ENCODE results near the gene HADHA. TPM values are rescaled to one million over a fixed set of nuclear protein-coding genes. Genes with fewer than 3 reads are reported as not detected.

Gene HADHA
- total RNA-seq, 1 experiment from 2014 or later: 99.9 TPM

- Histone ChIP-seq H4K20me1 (ENCODE audit: insufficient read depth, low read depth, low read length) (no peaks in the 10 kb centered on the region), H3K27ac (ENCODE audit: low read length) (no peak overlapping the region), H3K4me1 (ENCODE audit: low read length) (peaks cover 28% of the 10 kb centered on the region), H3K79me2 (ENCODE audit: low read length) (peaks cover 51% of the 10 kb centered on the region), H3K9me2 (replicated peaks; ENCODE audit: insufficient read depth, low read length) (no peaks in the 10 kb centered on the region), H3K4me3 (ENCODE audit: low read length) (no peak overlapping the region), H3K4me2 (ENCODE audit: low read depth, low read length, poor library complexity, severe bottlenecking) (no peak overlapping the region), H3K9me3 (ENCODE audit: low read length) (no peaks in the 10 kb centered on the region), H2AFZ (ENCODE audit: low read length) (no peak overlapping the region), H3K9ac (ENCODE audit: low read length) (no peak overlapping the region), H3K27me3 (ENCODE audit: low read length) (no peaks in the 10 kb centered on the region), H3K36me3 (ENCODE audit: insufficient read depth, low read length) (peaks cover 17% of the 10 kb centered on the region; the same call in 1 of the 2 replicates)
- DNase-seq: no peak
These were observed 6.0 kb downstream of the HADHA start for GRCh38 chr2:26238311-26238958.

GRCh38 chr2:26237868-26238267, 6.6 kb downstream of the HADHA start:
- H3K4me2 ChIP-seq (ENCODE audit: low read depth, low read length, poor library complexity, severe bottlenecking): no peak overlapping the region
- H3K4me3 ChIP-seq (ENCODE audit: low read length): no peak overlapping the region
- no peak overlapping the region for H3K9ac ChIP-seq (ENCODE audit: low read length)
- no peak overlapping the region for H3K27ac ChIP-seq (ENCODE audit: low read length)
- no peaks in the 10 kb centered on the region for H3K9me3 ChIP-seq (ENCODE audit: low read length)
- H3K36me3 ChIP-seq (ENCODE audit: insufficient read depth, low read length): peaks cover 22% of the 10 kb centered on the region
- no peaks in the 10 kb centered on the region for H4K20me1 ChIP-seq (ENCODE audit: insufficient read depth, low read depth, low read length)
- H3K9me2 ChIP-seq (replicated peaks; ENCODE audit: insufficient read depth, low read length): no peaks in the 10 kb centered on the region
- DNase-seq: no peak
- peaks cover 45% of the 10 kb centered on the region for H3K79me2 ChIP-seq (ENCODE audit: low read length)
- peaks cover 24% of the 10 kb centered on the region for H3K4me1 ChIP-seq (ENCODE audit: low read length)
- no peak overlapping the region for H2AFZ ChIP-seq (ENCODE audit: low read length)
- H3K27me3 ChIP-seq (ENCODE audit: low read length): no peaks in the 10 kb centered on the region

- Histone ChIP-seq H3K27me3 (ENCODE audit: low read length) (no peaks in the 10 kb centered on the region), H4K20me1 (ENCODE audit: insufficient read depth, low read depth, low read length) (no peaks in the 10 kb centered on the region), H3K36me3 (ENCODE audit: insufficient read depth, low read length) (peaks cover 41% of the 10 kb centered on the region), H3K9ac (ENCODE audit: low read length) (no peak overlapping the region), H3K4me2 (ENCODE audit: low read depth, low read length, poor library complexity, severe bottlenecking) (no peak overlapping the region), H3K9me2 (replicated peaks; ENCODE audit: insufficient read depth, low read length) (no peaks in the 10 kb centered on the region), H3K9me3 (ENCODE audit: low read length) (no peaks in the 10 kb centered on the region), H3K4me3 (ENCODE audit: low read length) (no peak overlapping the region), H3K79me2 (ENCODE audit: low read length) (peaks cover 22% of the 10 kb centered on the region), H3K27ac (ENCODE audit: low read length) (no peak overlapping the region), H3K4me1 (ENCODE audit: low read length) (no peaks in the 10 kb centered on the region), H2AFZ (ENCODE audit: low read length) (no peak overlapping the region)
- no peak for DNase-seq
These were observed 9.3 kb downstream of the HADHA start for GRCh38 chr2:26235089-26235488.

- no peaks in the 10 kb centered on the region for H3K9me2 ChIP-seq (replicated peaks; ENCODE audit: insufficient read depth, low read length)
- H2AFZ ChIP-seq (ENCODE audit: low read length): no peak overlapping the region
- H4K20me1 ChIP-seq (ENCODE audit: insufficient read depth, low read depth, low read length): no peaks in the 10 kb centered on the region
- peaks cover 67% of the 10 kb centered on the region for H3K36me3 ChIP-seq (ENCODE audit: insufficient read depth, low read length)
- DNase-seq: no peak
- no peak overlapping the region for H3K9ac ChIP-seq (ENCODE audit: low read length)
- no peak overlapping the region for H3K27ac ChIP-seq (ENCODE audit: low read length)
- H3K4me3 ChIP-seq (ENCODE audit: low read length): no peak overlapping the region
- no peak overlapping the region for H3K4me2 ChIP-seq (ENCODE audit: low read depth, low read length, poor library complexity, severe bottlenecking)
- H3K27me3 ChIP-seq (ENCODE audit: low read length): no peaks in the 10 kb centered on the region
- H3K79me2 ChIP-seq (ENCODE audit: low read length): peaks cover 6% of the 10 kb centered on the region
- H3K9me3 ChIP-seq (ENCODE audit: low read length): no peaks in the 10 kb centered on the region
- no peaks in the 10 kb centered on the region for H3K4me1 ChIP-seq (ENCODE audit: low read length)
These were observed 13.6 kb downstream of the HADHA start for GRCh38 chr2:26230806-26231205.

DNA sequence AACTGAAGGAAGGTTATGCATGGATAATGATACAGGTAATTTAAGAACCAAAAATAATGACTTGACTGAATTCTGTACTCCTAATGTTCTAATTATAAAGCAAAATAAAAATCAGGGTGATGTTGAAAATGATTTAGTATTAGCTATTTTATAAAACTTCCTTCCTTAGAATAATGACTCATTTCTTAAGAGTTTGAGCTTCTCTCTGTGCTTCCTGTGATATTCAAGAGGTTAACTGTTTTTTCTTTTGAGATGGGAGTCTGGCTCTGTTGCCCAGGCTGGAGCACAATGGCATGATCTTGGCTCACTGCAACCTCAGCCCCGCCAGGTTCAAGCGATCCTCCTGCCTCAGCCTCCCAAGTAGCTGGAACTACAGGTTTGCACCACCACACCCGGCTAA, 14.8 kb downstream of the HADHA start:
- Histone ChIP-seq H4K20me1 (ENCODE audit: insufficient read depth, low read depth, low read length) (no peaks in the 10 kb centered on the region), H3K4me2 (ENCODE audit: low read depth, low read length, poor library complexity, severe bottlenecking) (no peak overlapping the region), H3K27ac (ENCODE audit: low read length) (no peak overlapping the region), H3K27me3 (ENCODE audit: low read length) (no peaks in the 10 kb centered on the region), H3K79me2 (ENCODE audit: low read length) (peaks cover 6% of the 10 kb centered on the region), H3K9me2 (replicated peaks; ENCODE audit: insufficient read depth, low read length) (no peaks in the 10 kb centered on the region), H3K4me1 (ENCODE audit: low read length) (no peaks in the 10 kb centered on the region), H3K9ac (ENCODE audit: low read length) (no peak overlapping the region), H3K4me3 (ENCODE audit: low read length) (no peak overlapping the region), H3K36me3 (ENCODE audit: insufficient read depth, low read length) (peaks cover 77% of the 10 kb centered on the region), H3K9me3 (ENCODE audit: low read length) (no peaks in the 10 kb centered on the region), H2AFZ (ENCODE audit: low read length) (no peak overlapping the region)
- no peak for DNase-seq

- no peaks in the 10 kb centered on the region for H3K9me2 ChIP-seq (replicated peaks; ENCODE audit: insufficient read depth, low read length)
- no peaks in the 10 kb centered on the region for H4K20me1 ChIP-seq (ENCODE audit: insufficient read depth, low read depth, low read length)
- no peaks in the 10 kb centered on the region; the same call in 1 of the 2 replicates for H3K79me2 ChIP-seq (ENCODE audit: low read length)
- H3K4me1 ChIP-seq (ENCODE audit: low read length): no peaks in the 10 kb centered on the region
- no peak overlapping the region for H2AFZ ChIP-seq (ENCODE audit: low read length)
- H3K9me3 ChIP-seq (ENCODE audit: low read length): no peaks in the 10 kb centered on the region
- H3K27me3 ChIP-seq (ENCODE audit: low read length): no peaks in the 10 kb centered on the region
- no peak overlapping the region for H3K27ac ChIP-seq (ENCODE audit: low read length)
- H3K9ac ChIP-seq (ENCODE audit: low read length): no peak overlapping the region
- H3K36me3 ChIP-seq (ENCODE audit: insufficient read depth, low read length): peaks cover 45% of the 10 kb centered on the region
- no peak for DNase-seq
- no peak overlapping the region for H3K4me2 ChIP-seq (ENCODE audit: low read depth, low read length, poor library complexity, severe bottlenecking)
- no peak overlapping the region for H3K4me3 ChIP-seq (ENCODE audit: low read length)
These were observed 20.3 kb downstream of the HADHA start for GRCh38 chr2:26224095-26224494.

- H2AFZ ChIP-seq (ENCODE audit: low read length): no peak overlapping the region
- peaks cover 36% of the 10 kb centered on the region for H3K36me3 ChIP-seq (ENCODE audit: insufficient read depth, low read length)
These were observed 21.4 kb downstream of the HADHA start for GRCh38 chr2:26223018-26223417.

DNA sequence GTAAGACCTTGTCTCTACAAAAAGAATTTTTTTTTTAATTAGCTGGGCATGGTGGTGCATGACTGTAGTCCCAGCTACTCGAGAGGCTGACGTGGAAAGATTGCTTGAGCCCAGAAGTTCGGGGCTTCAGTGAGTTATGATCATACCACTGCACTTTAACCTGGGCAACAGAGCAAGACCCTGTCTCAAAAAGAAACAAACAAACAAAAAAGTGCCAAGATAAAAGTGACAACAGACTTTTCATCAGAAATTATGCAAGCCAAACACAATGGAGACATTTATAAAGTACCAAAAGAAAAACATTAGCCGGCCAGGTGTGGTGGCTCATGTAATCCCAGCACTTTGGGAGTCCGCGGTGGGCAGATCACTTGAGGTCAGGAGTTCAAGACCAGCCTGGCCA, 26.7 kb downstream of the HADHA start:
- no peaks in the 10 kb centered on the region for H3K4me1 ChIP-seq (ENCODE audit: low read length)
- peaks cover 35% of the 10 kb centered on the region for H3K36me3 ChIP-seq (ENCODE audit: insufficient read depth, low read length)
- H3K4me2 ChIP-seq (ENCODE audit: low read depth, low read length, poor library complexity, severe bottlenecking): no peak overlapping the region
- no peak overlapping the region for H3K9ac ChIP-seq (ENCODE audit: low read length)
- no peaks in the 10 kb centered on the region for H4K20me1 ChIP-seq (ENCODE audit: insufficient read depth, low read depth, low read length)
- no peak overlapping the region for H3K27ac ChIP-seq (ENCODE audit: low read length)
- peaks cover 6% of the 10 kb centered on the region; the same call in 1 of the 2 replicates for H3K79me2 ChIP-seq (ENCODE audit: low read length)
- H3K9me3 ChIP-seq (ENCODE audit: low read length): no peaks in the 10 kb centered on the region
- H3K9me2 ChIP-seq (replicated peaks; ENCODE audit: insufficient read depth, low read length): no peaks in the 10 kb centered on the region
- no peak for DNase-seq
- H3K4me3 ChIP-seq (ENCODE audit: low read length): no peak overlapping the region
- no peaks in the 10 kb centered on the region for H3K27me3 ChIP-seq (ENCODE audit: low read length)
- H2AFZ ChIP-seq (ENCODE audit: low read length): no peak overlapping the region

More at GRCh38 chr2:26223018-26223417, 21.4 kb downstream of the HADHA start:
- H3K9me3 ChIP-seq (ENCODE audit: low read length): no peaks in the 10 kb centered on the region
- H3K4me3 ChIP-seq (ENCODE audit: low read length): no peak overlapping the region
- no peak overlapping the region for H3K9ac ChIP-seq (ENCODE audit: low read length)
- no peak for DNase-seq
- H3K27me3 ChIP-seq (ENCODE audit: low read length): no peaks in the 10 kb centered on the region
- no peak overlapping the region for H3K4me2 ChIP-seq (ENCODE audit: low read depth, low read length, poor library complexity, severe bottlenecking)
- H3K27ac ChIP-seq (ENCODE audit: low read length): no peak overlapping the region
- H4K20me1 ChIP-seq (ENCODE audit: insufficient read depth, low read depth, low read length): no peaks in the 10 kb centered on the region
- no peaks in the 10 kb centered on the region; the same call in 1 of the 2 replicates for H3K79me2 ChIP-seq (ENCODE audit: low read length)
- H3K4me1 ChIP-seq (ENCODE audit: low read length): no peaks in the 10 kb centered on the region
- no peaks in the 10 kb centered on the region for H3K9me2 ChIP-seq (replicated peaks; ENCODE audit: insufficient read depth, low read length)
